ENCODE results near the gene ARL6IP4. TPM values are rescaled to one million over a fixed set of nuclear protein-coding genes. Genes with fewer than 3 reads are reported as not detected.

ARL6IP4 gene
- total and polyA plus RNA-seq, 2 donors from 2014 or later = 168 to 362 TPM

DNA sequence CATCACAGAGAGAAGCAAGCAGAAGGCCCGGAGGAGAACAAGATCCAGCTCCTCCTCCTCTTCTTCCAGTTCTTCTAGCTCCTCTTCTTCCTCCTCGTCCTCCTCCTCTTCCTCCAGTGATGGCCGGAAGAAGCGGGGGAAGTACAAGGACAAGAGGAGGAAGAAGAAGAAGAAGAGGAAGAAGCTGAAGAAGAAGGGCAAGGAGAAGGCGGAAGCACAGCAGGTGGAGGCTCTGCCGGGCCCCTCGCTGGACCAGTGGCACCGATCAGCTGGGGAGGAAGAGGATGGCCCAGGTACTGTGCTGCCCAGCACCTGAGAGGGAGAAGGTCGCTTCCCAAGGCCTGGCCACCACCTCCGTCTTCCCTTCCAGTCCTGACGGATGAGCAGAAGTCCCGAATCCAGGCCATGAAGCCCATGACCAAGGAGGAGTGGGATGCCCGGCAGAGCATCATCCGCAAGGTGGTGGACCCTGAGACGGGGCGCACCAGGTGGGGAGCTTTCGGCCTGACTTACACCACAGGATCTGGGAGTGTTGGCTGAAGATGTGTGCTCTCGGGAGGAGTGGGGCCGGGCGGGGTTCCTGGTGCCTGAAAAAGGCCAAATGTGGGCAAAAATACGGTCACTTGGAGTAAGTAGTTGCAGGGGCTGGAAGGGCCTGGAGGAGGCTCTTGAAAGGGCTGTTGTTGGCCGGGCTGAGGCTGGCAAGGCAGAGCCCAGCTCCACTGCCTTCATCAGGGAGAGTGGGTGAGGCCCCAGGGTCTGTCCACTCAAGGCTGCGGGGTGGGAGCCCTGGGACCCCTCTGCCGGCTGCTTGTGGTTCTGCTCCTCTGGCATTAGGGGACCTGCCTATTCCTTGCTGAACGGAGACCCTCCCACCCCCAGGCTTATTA lies 1.4 kb downstream of the ARL6IP4 start:
- Histone ChIP-seq H3K9me3 (ENCODE audit: control insufficient read depth in 2 of 3, insufficient read depth in 1 of 3, low read length in 3 of 3) (no peaks in the 10 kb centered on the region), H3K9ac (ENCODE audit: low read length in 3 of 3) (peak overlapping the region; percentile 59 to 88 (median 73)), H3K4me3 (ENCODE audit: low read length in 3 of 3) (peak overlapping the region; percentile 75 to 77 (median 77)), H3K4me1 (ENCODE audit: control insufficient read depth in 2 of 3, insufficient read depth in 2 of 3, low read depth in 1 of 3, low read length in 3 of 3) (peaks cover 3 to 49% (median 19%) of the 10 kb centered on the region in 3 donors), H3K36me3 (ENCODE audit: control insufficient read depth in 2 of 3, insufficient read depth in 3 of 3, low read length in 3 of 3) (peaks cover 0 to 7% (median 3%) of the 10 kb centered on the region in 3 donors), H3K27ac (ENCODE audit: low read depth in 2 of 2, low read length in 2 of 2) (no peak overlapping the region), H3K27me3 (ENCODE audit: control insufficient read depth, insufficient read depth, low read length) (no peaks in the 10 kb centered on the region)
- DNase-seq (peak in 2 of 5 donors; percentile 50 to 66), FAIRE-seq (no peak)
- intact Hi-C loops (cut with DNase I) = no loop called here
- TF ChIP-seq, protein P1, sequence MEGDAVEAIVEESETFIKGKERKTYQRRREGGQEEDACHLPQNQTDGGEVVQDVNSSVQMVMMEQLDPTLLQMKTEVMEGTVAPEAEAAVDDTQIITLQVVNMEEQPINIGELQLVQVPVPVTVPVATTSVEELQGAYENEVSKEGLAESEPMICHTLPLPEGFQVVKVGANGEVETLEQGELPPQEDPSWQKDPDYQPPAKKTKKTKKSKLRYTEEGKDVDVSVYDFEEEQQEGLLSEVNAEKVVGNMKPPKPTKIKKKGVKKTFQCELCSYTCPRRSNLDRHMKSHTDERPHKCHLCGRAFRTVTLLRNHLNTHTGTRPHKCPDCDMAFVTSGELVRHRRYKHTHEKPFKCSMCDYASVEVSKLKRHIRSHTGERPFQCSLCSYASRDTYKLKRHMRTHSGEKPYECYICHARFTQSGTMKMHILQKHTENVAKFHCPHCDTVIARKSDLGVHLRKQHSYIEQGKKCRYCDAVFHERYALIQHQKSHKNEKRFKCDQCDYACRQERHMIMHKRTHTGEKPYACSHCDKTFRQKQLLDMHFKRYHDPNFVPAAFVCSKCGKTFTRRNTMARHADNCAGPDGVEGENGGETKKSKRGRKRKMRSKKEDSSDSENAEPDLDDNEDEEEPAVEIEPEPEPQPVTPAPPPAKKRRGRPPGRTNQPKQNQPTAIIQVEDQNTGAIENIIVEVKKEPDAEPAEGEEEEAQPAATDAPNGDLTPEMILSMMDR (IDR thresholded peaks at IDR 0.05; ENCODE audit: borderline replicate concordance, extremely low read depth, insufficient read depth) = no peak

DNA sequence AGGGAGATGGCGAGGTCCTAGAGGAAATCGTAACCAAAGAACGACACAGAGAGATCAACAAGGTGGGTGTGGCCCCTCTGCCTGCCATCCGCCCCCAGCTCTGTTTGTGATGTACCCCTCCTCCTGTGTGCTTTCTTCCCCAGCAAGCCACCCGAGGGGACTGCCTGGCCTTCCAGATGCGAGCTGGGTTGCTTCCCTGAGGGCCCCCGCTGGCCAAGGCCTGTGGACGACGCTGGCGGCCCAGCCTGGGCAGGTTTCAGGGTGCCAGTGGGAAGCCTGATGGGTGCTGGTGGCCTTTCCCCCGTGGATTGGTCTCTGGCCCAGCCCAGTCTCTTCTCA lies 2.0 kb downstream of the ARL6IP4 start:
- Histone ChIP-seq H3K4me1 (ENCODE audit: control insufficient read depth in 2 of 3, insufficient read depth in 2 of 3, low read depth in 1 of 3, low read length in 3 of 3) (peaks cover 3 to 49% (median 19%) of the 10 kb centered on the region in 3 donors), H3K9ac (ENCODE audit: low read length in 3 of 3) (peak overlapping the region in 1 of 3 donors; percentile 73), H3K4me3 (ENCODE audit: low read length in 3 of 3) (peak overlapping the region in 1 of 3 donors; percentile 77), H3K9me3 (ENCODE audit: control insufficient read depth in 2 of 3, insufficient read depth in 1 of 3, low read length in 3 of 3) (no peaks in the 10 kb centered on the region), H3K36me3 (ENCODE audit: control insufficient read depth in 2 of 3, insufficient read depth in 3 of 3, low read length in 3 of 3) (peaks cover 0 to 7% (median 3%) of the 10 kb centered on the region in 3 donors), H3K27me3 (ENCODE audit: control insufficient read depth, insufficient read depth, low read length) (no peaks in the 10 kb centered on the region), H3K27ac (ENCODE audit: low read depth in 2 of 2, low read length in 2 of 2) (no peak overlapping the region)
- DNase-seq = peak in 2 of 5 donors; percentile 38 to 71
- TF ChIP-seq, protein P1 (IDR thresholded peaks at IDR 0.05; ENCODE audit: borderline replicate concordance, extremely low read depth, insufficient read depth) = no peak
- intact Hi-C loops (cut with DNase I) = no loop called here
- FAIRE-seq = no peak

DNA sequence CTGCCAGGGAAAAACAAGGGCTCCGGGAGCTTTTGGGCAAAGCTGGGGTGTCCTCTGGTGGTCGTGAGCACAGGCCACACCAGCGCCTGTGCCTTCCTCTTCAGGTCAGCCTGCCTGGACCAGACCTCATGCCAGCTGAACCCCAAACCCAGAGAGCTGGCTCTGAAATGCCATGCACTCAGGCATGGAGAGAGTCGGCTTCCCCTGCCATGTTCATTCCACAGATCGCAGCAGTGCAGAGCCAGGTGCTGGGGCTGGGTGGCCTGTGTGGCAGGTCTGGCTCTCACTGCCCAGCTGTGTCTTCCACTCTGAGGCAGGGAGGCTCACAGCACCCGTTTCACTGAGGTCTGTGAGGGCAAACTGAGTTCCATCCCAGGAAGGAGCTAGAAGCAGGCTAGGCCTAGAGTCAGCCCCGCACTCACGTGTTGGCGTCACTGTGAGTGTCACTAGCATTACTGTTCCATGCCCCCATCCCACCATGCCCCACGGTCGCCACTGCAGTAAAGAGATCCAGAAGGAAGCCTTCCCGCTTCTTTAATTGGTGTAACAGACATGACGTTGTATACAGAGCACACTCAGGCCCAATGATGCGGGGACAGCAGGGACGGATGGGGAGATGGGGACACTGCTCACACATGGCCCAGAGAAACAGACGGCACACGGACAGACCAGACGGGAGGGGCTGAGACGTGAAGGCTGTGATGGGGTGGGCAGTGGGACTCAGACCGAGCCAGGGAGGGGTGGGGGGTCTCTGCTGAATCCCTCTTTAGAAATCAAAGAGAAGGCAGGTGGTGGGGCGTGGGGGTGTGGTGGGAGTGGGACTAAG lies 2.7 kb downstream of the ARL6IP4 start:
- peak overlapping the region; percentile 11 to 40 for H3K27ac ChIP-seq (ENCODE audit: low read depth in 2 of 2, low read length in 2 of 2)
- H3K27me3 ChIP-seq (ENCODE audit: control insufficient read depth, insufficient read depth, low read length) = no peaks in the 10 kb centered on the region
- TF ChIP-seq, protein P1 (IDR thresholded peaks at IDR 0.05; ENCODE audit: borderline replicate concordance, extremely low read depth, insufficient read depth) = no peak
- H3K4me1 ChIP-seq (ENCODE audit: control insufficient read depth in 2 of 3, insufficient read depth in 2 of 3, low read depth in 1 of 3, low read length in 3 of 3) = peaks cover 3 to 49% (median 19%) of the 10 kb centered on the region in 3 donors
- H3K9me3 ChIP-seq (ENCODE audit: control insufficient read depth in 2 of 3, insufficient read depth in 1 of 3, low read length in 3 of 3) = no peaks in the 10 kb centered on the region
- no peak for FAIRE-seq
- H3K9ac ChIP-seq (ENCODE audit: low read length in 3 of 3) = no peak overlapping the region
- H3K36me3 ChIP-seq (ENCODE audit: control insufficient read depth in 2 of 3, insufficient read depth in 3 of 3, low read length in 3 of 3) = peaks cover 0 to 7% (median 3%) of the 10 kb centered on the region in 3 donors
- peak in 2 of 5 donors; percentile 45 to 50 for DNase-seq
- intact Hi-C loops (cut with DNase I) = no loop called here
- no peak overlapping the region for H3K4me3 ChIP-seq (ENCODE audit: low read length in 3 of 3)
